Body of pancreas (tissue), 4 donors: ENCODE measurements around the gene SIRT7.

Experiments used
- CTCF ChIP-seq, 7 experiments: fragments of 450-650 bp in 4 of 7; fragments of 200-600 bp in 3 of 7; sonication (generic) in 3 of 7; IDR thresholded peaks; one replicate each; pipeline ENCODE4 v1.5.1; 2016 to 2019; ENCODE audit warnings: antibody characterized with exemption in 7 of 7
- POLR2A ChIP-seq, 3 donors: fragments of 450-650 bp; IDR thresholded peaks; one replicate each; pipeline ENCODE4 v1.6.1; 2016; ENCODE audit warnings: antibody characterized with exemption in 3 of 3, mild to moderate bottlenecking in 2 of 3

- TF ChIP-seq POLR2A (IDR thresholded peaks at IDR 0.05) (no peak), CTCF (IDR thresholded peaks at IDR 0.05) (no peak)
Observed at GRCh38 chr17:81920612-81921536, 2.9 kb upstream of the SIRT7 start.
